ENCODE measurements around the gene TULP4.
"Not testable (repeated sequence)": the region's sequence is repeated elsewhere in the genome, so short reads cannot be mapped to it uniquely, and the experiment has no call there.

Gene TULP4

DNA sequence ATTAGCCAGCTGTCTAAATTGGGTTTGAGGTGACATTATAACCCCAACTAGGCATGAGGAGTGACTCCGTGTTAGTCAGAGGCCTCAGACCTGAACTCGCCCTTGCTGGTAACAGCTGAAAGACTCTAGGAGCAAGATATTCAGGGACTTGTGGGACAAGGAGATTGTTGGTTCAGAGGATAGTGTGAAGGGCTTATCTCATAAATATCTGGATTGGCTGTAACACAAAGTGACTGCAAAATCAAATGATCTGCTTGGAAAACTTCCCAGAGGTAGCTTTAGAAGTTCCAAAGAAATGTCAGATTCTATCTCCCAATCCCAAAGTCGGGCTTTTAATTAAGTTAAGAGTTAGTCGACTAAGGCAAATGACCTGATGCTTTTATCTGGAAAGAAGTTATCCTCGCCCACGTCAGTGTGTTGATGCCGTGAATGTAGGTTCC lies 72.4 kb downstream of the TULP4 start:
- DNase-seq (ENCODE audit: low read depth), result no peak
- no peak overlapping the region for H3K4me3 ChIP-seq (ENCODE audit: low read depth, low read length)
- TF ChIP-seq, protein P1, sequence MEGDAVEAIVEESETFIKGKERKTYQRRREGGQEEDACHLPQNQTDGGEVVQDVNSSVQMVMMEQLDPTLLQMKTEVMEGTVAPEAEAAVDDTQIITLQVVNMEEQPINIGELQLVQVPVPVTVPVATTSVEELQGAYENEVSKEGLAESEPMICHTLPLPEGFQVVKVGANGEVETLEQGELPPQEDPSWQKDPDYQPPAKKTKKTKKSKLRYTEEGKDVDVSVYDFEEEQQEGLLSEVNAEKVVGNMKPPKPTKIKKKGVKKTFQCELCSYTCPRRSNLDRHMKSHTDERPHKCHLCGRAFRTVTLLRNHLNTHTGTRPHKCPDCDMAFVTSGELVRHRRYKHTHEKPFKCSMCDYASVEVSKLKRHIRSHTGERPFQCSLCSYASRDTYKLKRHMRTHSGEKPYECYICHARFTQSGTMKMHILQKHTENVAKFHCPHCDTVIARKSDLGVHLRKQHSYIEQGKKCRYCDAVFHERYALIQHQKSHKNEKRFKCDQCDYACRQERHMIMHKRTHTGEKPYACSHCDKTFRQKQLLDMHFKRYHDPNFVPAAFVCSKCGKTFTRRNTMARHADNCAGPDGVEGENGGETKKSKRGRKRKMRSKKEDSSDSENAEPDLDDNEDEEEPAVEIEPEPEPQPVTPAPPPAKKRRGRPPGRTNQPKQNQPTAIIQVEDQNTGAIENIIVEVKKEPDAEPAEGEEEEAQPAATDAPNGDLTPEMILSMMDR (IDR thresholded peaks at IDR 0.05; ENCODE audit: low read depth, low read length, missing control alignments), result no peak

DNA sequence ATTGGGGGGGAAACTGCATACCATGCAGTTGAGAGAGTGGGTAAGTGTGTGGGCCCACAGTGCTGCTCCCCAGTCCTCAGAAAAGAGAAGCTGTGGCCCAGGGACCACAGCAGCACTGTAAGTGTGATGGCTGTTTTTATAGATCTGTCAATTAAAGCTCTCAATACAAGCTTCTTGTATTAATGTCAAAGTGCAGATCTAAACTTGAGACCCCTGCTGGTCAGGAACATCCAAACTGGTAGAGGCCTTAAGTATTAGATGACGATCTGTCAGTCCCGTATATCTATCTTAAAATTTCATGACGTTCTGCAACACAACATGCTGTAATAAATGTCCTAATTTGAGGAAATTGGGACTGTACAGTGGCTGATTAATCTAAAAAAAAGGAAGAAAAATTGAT lies 74.8 kb downstream of the TULP4 start:
- no peak for DNase-seq (ENCODE audit: low read depth)
- H3K4me3 ChIP-seq (ENCODE audit: low read depth, low read length), result no peak overlapping the region
- TF ChIP-seq, protein P1 (IDR thresholded peaks at IDR 0.05; ENCODE audit: low read depth, low read length, missing control alignments), result no peak

DNA sequence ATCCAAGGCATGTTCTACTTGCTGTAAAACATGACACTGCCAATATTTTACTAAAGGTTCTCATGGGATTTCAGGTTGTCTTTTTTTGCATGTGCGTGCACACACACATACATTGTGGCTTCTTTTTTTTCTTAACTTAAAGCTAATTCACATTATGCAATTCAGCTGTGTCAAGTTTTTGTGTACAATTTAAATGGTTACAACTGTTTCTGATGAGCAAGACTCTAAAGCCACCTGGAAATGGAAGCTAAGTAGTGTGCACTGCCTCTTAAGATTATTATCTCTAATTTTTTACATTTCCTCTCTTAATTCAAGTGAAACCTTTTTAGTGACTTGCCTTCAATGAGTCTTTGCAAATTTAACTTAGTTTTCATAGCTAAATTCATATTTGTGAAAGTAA lies 75.3 kb downstream of the TULP4 start:
- TF ChIP-seq, protein P1 (IDR thresholded peaks at IDR 0.05; ENCODE audit: low read depth, low read length, missing control alignments), result no peak
- H3K4me3 ChIP-seq (ENCODE audit: low read depth, low read length), result no peak overlapping the region
- no peak for DNase-seq (ENCODE audit: low read depth)

DNA sequence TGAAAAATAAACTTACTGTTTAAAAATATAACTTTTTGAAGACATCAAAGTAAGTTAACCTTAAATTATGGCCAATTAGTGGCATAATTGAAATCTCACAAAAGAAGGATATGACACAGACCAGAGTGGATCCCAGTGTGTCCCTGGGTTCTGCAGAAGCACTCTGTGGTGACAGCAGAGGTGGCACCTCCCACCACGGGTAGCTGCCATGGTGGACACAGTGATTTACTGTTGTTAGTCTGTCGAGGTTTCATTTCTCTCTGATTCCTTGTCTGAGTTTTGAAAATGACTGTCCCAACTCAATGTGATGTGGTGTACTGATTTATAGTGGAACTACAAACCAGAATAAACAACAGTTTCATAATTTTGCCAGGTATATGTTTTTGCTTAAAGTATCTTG lies 76.5 kb downstream of the TULP4 start:
- TF ChIP-seq, protein P1 (IDR thresholded peaks at IDR 0.05; ENCODE audit: low read depth, low read length, missing control alignments), result no peak
- no peak overlapping the region for H3K4me3 ChIP-seq (ENCODE audit: low read depth, low read length)
- DNase-seq (ENCODE audit: low read depth), result no peak

DNA sequence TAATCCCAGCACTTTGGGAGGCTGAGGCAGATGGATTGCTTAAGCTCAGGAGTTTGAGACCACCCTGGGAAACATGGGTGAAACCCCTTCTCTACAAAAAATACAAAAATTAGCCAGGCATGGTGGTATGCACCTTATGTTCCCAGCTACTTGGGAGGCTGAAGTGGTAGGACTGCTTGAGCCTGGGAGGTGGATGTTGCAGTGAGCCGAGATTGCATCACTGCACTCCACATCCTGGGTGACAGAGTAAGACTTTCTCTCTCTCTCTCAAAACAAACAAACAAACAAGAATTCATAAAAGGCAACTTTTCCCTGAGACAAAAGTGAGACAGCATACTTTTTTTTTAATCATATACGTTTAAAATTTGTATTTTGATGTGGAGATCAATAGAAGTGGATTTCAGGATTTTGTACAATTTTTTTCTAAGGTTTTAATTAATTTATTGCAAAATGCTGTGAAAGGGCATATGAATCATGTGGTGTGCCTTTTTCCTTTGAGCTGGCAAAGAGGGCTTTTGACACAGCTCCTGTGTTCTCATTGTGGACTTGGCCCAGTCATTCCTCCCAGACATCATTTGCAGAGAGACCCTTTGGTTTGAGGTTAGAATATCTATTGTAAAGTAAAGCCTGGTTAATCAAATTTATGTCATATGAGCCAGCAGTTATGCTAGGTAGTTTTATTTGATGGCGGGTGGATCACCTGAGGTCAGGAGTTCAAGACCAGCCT lies 77.1 kb downstream of the TULP4 start:
- TF ChIP-seq, protein P1 (IDR thresholded peaks at IDR 0.05; ENCODE audit: low read depth, low read length, missing control alignments), result no peak
- no peak overlapping the region for H3K4me3 ChIP-seq (ENCODE audit: low read depth, low read length)
- no peak for DNase-seq (ENCODE audit: low read depth)

DNA sequence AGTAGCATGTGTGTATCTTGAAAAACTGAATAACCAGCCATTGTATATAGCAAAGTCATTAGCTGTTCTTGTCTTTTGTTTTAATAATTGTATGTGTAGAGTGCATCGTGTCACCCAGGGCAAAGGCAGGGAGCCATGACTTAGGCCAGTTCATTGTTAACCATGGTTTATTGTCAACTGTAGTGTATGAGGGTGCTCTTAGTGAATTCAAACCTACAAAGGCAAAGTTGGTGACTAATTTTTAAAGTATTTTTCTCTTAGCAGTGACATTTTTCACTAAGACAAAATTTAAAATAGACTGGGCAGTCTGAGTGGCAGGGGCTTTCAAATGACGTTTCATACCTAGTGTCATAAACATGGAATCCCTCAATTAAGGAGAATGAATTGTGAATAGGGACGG lies 79.0 kb downstream of the TULP4 start:
- TF ChIP-seq, protein P1 (IDR thresholded peaks at IDR 0.05; ENCODE audit: low read depth, low read length, missing control alignments), result no peak
- no peak overlapping the region for H3K4me3 ChIP-seq (ENCODE audit: low read depth, low read length)

DNA sequence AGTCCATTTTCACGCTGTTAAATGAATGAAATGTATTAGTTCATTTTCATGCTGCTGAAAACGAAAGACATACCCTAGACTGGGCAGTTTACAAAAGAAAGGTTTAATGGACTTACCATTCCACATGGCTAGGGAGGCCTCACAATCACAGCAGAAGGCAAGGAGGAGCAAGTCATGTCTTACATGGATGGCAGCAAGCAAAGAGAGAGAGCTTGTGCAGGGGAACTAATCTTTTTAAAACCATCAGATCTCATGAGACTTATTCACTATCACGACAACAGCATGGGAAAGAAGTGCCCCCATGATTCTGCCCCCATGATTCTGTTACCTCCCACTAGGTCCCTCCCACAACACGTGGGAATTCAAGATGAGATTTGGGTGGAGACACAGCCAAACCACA lies 79.7 kb downstream of the TULP4 start:
- not testable (repeated sequence) for H3K4me3 ChIP-seq (ENCODE audit: low read depth, low read length); DNase-seq (ENCODE audit: low read depth)

More for the DNA sequence above, 79.0 kb downstream of the TULP4 start:
- no peak for DNase-seq (ENCODE audit: low read depth)
